ENCODE measurements around the gene PTCRA. TPM values are rescaled to one million over a fixed set of nuclear protein-coding genes. Genes with fewer than 3 reads are reported as not detected.

PTCRA gene
- total and polyA plus RNA-seq, 8 donors: not detected

GRCh38 chr6:42968126-42968701 is 52.4 kb downstream of the PTCRA start:
- DNase-seq: no peak
- Histone ChIP-seq H3K36me3 (peaks cover 43 to 65% (median 65%) of the 10 kb centered on the region in 4 donors), H3K4me3 (no peak overlapping the region), H3K27ac (no peak overlapping the region), H3K4me1 (peaks cover 0 to 17% (median 3%) of the 10 kb centered on the region in 4 donors), H3K9me3 (no peaks in the 10 kb centered on the region), H3K27me3 (no peaks in the 10 kb centered on the region)
- intact Hi-C loops (cut with DNase I; ENCODE audit: low total_unique reads): no loop called here
- WGBS, 5 donors: 96 to 100% (median 97%) methylated on average over 2 to 12 of the region's 12 CpGs
- TF ChIP-seq POLR2AphosphoS5 (IDR thresholded peaks at IDR 0.05) (no peak), CTCF (IDR thresholded peaks at IDR 0.05) (no peak), POLR2A (IDR thresholded peaks at IDR 0.05) (no peak), EP300 (IDR thresholded peaks at IDR 0.05) (no peak)

DNA sequence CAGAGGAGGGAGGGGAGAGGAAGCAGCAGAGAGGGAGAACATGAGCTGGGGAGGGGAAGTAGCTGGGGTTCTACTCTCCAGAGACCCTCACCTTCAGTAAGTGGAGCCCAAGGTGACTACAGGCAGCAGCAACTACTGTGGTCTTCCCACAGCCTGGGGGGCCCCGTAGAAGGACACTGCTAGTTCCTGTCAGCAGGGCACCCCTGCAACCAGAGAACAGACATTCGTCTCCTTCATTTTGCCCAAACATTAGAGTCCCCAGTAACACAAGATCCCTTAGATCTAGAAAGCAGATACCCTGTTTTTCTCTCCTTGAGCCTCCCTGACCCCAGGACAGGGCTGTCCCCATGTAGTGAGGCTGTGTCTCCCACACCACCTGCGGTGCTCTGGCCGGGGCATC is 52.9 kb downstream of the PTCRA start:
- 66 to 87% (median 75%) methylated on average over 4 of the region's 4 CpGs for WGBS, 5 donors
- H3K36me3 ChIP-seq: peaks cover 43 to 62% (median 61%) of the 10 kb centered on the region in 4 donors
- no peaks in the 10 kb centered on the region for H3K9me3 ChIP-seq
- intact Hi-C loops (cut with DNase I; ENCODE audit: low total_unique reads): no loop called here
- TF ChIP-seq POLR2A (IDR thresholded peaks at IDR 0.05) (no peak), POLR2AphosphoS5 (IDR thresholded peaks at IDR 0.05) (no peak), EP300 (IDR thresholded peaks at IDR 0.05) (no peak), CTCF (IDR thresholded peaks at IDR 0.05) (no peak)
- no peak for DNase-seq
- no peaks in the 10 kb centered on the region for H3K27me3 ChIP-seq
- H3K27ac ChIP-seq: no peak overlapping the region
- H3K4me3 ChIP-seq: no peak overlapping the region
- peaks cover 0 to 11% (median 3%) of the 10 kb centered on the region in 4 donors for H3K4me1 ChIP-seq

DNA sequence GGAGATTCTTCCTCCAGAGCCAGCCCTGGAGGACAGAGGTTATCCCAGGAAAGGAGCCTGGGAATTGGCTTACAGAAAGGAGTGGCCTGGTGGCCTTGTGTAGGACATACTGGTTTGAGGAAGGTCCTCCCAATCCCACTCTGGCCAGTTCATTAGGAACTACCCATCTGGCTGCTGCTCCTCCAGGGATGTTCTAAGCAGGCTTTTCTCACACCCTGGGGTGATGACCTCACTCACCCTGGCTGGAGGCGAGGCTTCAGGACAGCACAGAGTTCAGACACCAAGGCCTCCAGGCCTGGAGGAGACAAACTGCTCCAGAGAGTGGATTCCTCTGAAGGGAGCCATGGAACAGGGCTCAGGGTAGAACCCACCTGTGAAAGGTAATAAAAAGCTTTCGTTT is 53.6 kb downstream of the PTCRA start:
- H3K9me3 ChIP-seq: no peaks in the 10 kb centered on the region
- peaks cover 0 to 6% (median 3%) of the 10 kb centered on the region in 4 donors for H3K4me1 ChIP-seq
- peaks cover 39 to 60% (median 58%) of the 10 kb centered on the region in 4 donors for H3K36me3 ChIP-seq
- WGBS, 5 donors: 80 to 94% (median 94%) methylated on average over 2 of the region's 2 CpGs
- TF ChIP-seq CTCF (IDR thresholded peaks at IDR 0.05): no peak
- TF ChIP-seq POLR2AphosphoS5 (IDR thresholded peaks at IDR 0.05): no peak
- intact Hi-C loops (cut with DNase I; ENCODE audit: low total_unique reads): no loop called here
- DNase-seq: no peak
- H3K27me3 ChIP-seq: no peaks in the 10 kb centered on the region
- no peak overlapping the region for H3K27ac ChIP-seq
- no peak overlapping the region for H3K4me3 ChIP-seq

- TF ChIP-seq POLR2AphosphoS5 (IDR thresholded peaks at IDR 0.05) (no peak), POLR2A (IDR thresholded peaks at IDR 0.05) (no peak), CTCF (IDR thresholded peaks at IDR 0.05) (no peak)
- Histone ChIP-seq H3K27ac (no peak overlapping the region), H3K4me1 (peaks cover 0 to 7% (median 3%) of the 10 kb centered on the region in 4 donors), H3K4me3 (no peak overlapping the region), H3K9me3 (no peaks in the 10 kb centered on the region), H3K36me3 (peaks cover 34 to 58% (median 54%) of the 10 kb centered on the region in 4 donors), H3K27me3 (no peaks in the 10 kb centered on the region)
- DNase-seq: no peak
- intact Hi-C loops (cut with DNase I; ENCODE audit: low total_unique reads): no loop called here
- 93 to 98% (median 96%) methylated on average over 4 of the region's 4 CpGs for WGBS, 5 donors
Measured at GRCh38 chr6:42969934-42970333, 54.1 kb downstream of the PTCRA start.

Data from stomach (tissue), 9 donors.